ENCODE measurements around the gene LDLRAD3. TPM values are rescaled to one million over a fixed set of nuclear protein-coding genes. Genes with fewer than 3 reads are reported as not detected.
A peak's percentile ranks its signal among the peaks of the same experiment; 100 is the strongest.

LDLRAD3 gene
- polyA plus RNA-seq, 1 of the 3 experiments (the other 2 are of a cell fraction) = 10.6 TPM

- Histone ChIP-seq H3K4me2 (peak overlapping the region; percentile 61), H3K9me3 (no peaks in the 10 kb centered on the region), H3F3A (replicated peaks; ENCODE audit: insufficient read depth) (peaks cover 15% of the 10 kb centered on the region), H3K9ac (peak overlapping the region; percentile 20; the same call in 1 of the 2 replicates), H3K79me2 (ENCODE audit: insufficient read depth) (no peaks in the 10 kb centered on the region), H4K20me1 (ENCODE audit: insufficient read depth) (no peaks in the 10 kb centered on the region), H3K4me1 (ENCODE audit: control insufficient read depth in 1 of 2, insufficient read depth in 2 of 2, low read depth in 1 of 2, low read length in 1 of 2) (peaks cover 18 to 19% of the 10 kb centered on the region in 2 experiments; a peak in 3 of 4 replicates), H3K36me3 (replicated peaks in 1 of 2; ENCODE audit: control insufficient read depth in 1 of 2, insufficient read depth in 2 of 2, low read length in 1 of 2) (peaks cover 0 to 2% of the 10 kb centered on the region in 2 experiments), H2AFZ (ENCODE audit: low read depth) (peak overlapping the region; percentile 67; the same call in 1 of the 2 replicates), H3K27me3 (ENCODE audit: insufficient read depth) (no peaks in the 10 kb centered on the region), H3K4me3 (ENCODE audit: low read depth in 2 of 2, low read length in 1 of 2) (no peak overlapping the region), H3K9me2 (no peaks in the 10 kb centered on the region), H3K27ac (ENCODE audit: low read depth in 2 of 2, low read length in 1 of 2) (peak overlapping the region; percentile 44 to 90; a peak in 3 of 4 replicates)
- WGBS (ENCODE audit: low lambda C conversion rate) = 17% methylated on average over 8 of the region's 8 CpGs
- POLR2A ChIA-PET = no interaction called here
- CTCF ChIA-PET = interaction anchor here (0.7 to 3.7 kb wide), 10 partner anchors 8 to 328 kb away, joined by 3 to 23 read pairs (median 5); no protein-coding TSS in a partner anchor
- DNase-seq = peak; percentile 61
- peak; percentile 73 for TF ChIP-seq RAD21 (IDR thresholded peaks at IDR 0.05; ENCODE audit: low read length)
- TF ChIP-seq NFIC (IDR thresholded peaks at IDR 0.05; ENCODE audit: borderline replicate concordance) = peak; percentile 92
- no peak for TF ChIP-seq GATA2 (CRISPR knock-in tag; IDR thresholded peaks at IDR 0.05)
- TF ChIP-seq MEF2A (IDR thresholded peaks at IDR 0.05; ENCODE audit: borderline replicate concordance, low read depth) = no peak
- TF ChIP-seq CHD2 (IDR thresholded peaks at IDR 0.05; ENCODE audit: low read length, partially characterized antibody) = no peak
- no peak for TF ChIP-seq IRF3 (IDR thresholded peaks at IDR 0.05; ENCODE audit: low read depth, low read length)
- peak; percentile 75 for TF ChIP-seq CTCF (IDR thresholded peaks at IDR 0.05)
- 0 out of 2 replicates have a peak, but pooled peaks have one; percentile 56 for TF ChIP-seq SIN3A (IDR thresholded peaks at IDR 0.05; ENCODE audit: borderline replicate concordance, low read depth, low read length)
- peak; percentile 98 for TF ChIP-seq TCF12 (IDR thresholded peaks at IDR 0.05)
- no peak for TF ChIP-seq TAF1 (IDR thresholded peaks at IDR 0.05; ENCODE audit: borderline replicate concordance, low read depth, low read length)
- peak; percentile 100 for TF ChIP-seq FOSL2 (IDR thresholded peaks at IDR 0.05; ENCODE audit: borderline replicate concordance, low read depth)
- peak in 1 of 2 experiments; percentile 97; a peak in 2 of 4 replicates for TF ChIP-seq EP300 (IDR thresholded peaks at IDR 0.05; ENCODE audit: borderline replicate concordance in 1 of 2, low read depth in 1 of 2, low read length in 1 of 2)
- no peak for TF ChIP-seq RCOR1 (IDR thresholded peaks at IDR 0.05; ENCODE audit: low read length)
- TF ChIP-seq EZH2phosphoT487 (IDR thresholded peaks at IDR 0.05; ENCODE audit: borderline replicate concordance, low read depth) = no peak
- TF ChIP-seq ELF1 (IDR thresholded peaks at IDR 0.05) = no peak; the same call in 1 of the 2 replicates
- no peak for TF ChIP-seq RFX5 (IDR thresholded peaks at IDR 0.05; ENCODE audit: low read length)
- no peak for TF ChIP-seq YY1 (IDR thresholded peaks at IDR 0.05; ENCODE audit: low read depth)
- no peak for TF ChIP-seq NRF1 (IDR thresholded peaks at IDR 0.05; ENCODE audit: low read depth, low read length)
- TF ChIP-seq SMC3 (IDR thresholded peaks at IDR 0.05; ENCODE audit: low read depth, low read length) = peak; percentile 57; the same call in 1 of the 2 replicates
- TF ChIP-seq JUND (IDR thresholded peaks at IDR 0.05) = peak; percentile 100
- TF ChIP-seq GABPA (IDR thresholded peaks at IDR 0.05; ENCODE audit: low read depth) = no peak
- TF ChIP-seq, protein P1, sequence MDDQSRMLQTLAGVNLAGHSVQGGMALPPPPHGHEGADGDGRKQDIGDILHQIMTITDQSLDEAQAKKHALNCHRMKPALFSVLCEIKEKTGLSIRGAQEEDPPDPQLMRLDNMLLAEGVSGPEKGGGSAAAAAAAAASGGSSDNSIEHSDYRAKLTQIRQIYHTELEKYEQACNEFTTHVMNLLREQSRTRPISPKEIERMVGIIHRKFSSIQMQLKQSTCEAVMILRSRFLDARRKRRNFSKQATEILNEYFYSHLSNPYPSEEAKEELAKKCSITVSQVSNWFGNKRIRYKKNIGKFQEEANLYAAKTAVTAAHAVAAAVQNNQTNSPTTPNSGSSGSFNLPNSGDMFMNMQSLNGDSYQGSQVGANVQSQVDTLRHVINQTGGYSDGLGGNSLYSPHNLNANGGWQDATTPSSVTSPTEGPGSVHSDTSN (IDR thresholded peaks at IDR 0.05) = peak; percentile 79
- TF ChIP-seq MXI1 (IDR thresholded peaks at IDR 0.05; ENCODE audit: low read depth, low read length) = no peak
- TF ChIP-seq, protein P2, sequence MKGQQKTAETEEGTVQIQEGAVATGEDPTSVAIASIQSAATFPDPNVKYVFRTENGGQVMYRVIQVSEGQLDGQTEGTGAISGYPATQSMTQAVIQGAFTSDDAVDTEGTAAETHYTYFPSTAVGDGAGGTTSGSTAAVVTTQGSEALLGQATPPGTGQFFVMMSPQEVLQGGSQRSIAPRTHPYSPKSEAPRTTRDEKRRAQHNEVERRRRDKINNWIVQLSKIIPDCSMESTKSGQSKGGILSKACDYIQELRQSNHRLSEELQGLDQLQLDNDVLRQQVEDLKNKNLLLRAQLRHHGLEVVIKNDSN (IDR thresholded peaks at IDR 0.05; ENCODE audit: borderline replicate concordance, low read depth) = peak; percentile 35; the same call in 1 of the 2 replicates
- TF ChIP-seq REST (IDR thresholded peaks at IDR 0.05; ENCODE audit: low read depth, low read length) = no peak; the same call in 1 of the 2 replicates
These were observed 205.8 kb downstream of the LDLRAD3 start for GRCh38 chr11:36149538-36150242.

Data from SK-N-SH (cell line).